Measurements from ENCODE around the gene GALNT9. TPM values are rescaled to one million over a fixed set of nuclear protein-coding genes. Genes with fewer than 3 reads are reported as not detected.
A peak's percentile ranks its signal among the peaks of the same experiment; 100 is the strongest.

Gene GALNT9
- total and polyA plus RNA-seq, 7 donors = 0.28 to 5.0 (median 2.8) TPM; not detected in 2

- no peak overlapping the region for H3K27ac ChIP-seq
- H3K36me3 ChIP-seq = no peaks in the 10 kb centered on the region
- intact Hi-C loops (cut with DNase I) = loop anchor here (10.0 kb wide), 3 partner anchors 71 to 121 kb away; no protein-coding TSS in a partner anchor
- peaks cover 0 to 48% (median 41%) of the 10 kb centered on the region in 3 donors for H3K27me3 ChIP-seq
- WGBS, 2 donors = 84 to 85% methylated on average over 20 of the region's 20 CpGs
- H3K9me3 ChIP-seq = no peaks in the 10 kb centered on the region
- no peak overlapping the region for H3K4me3 ChIP-seq
- TF ChIP-seq EP300 (IDR thresholded peaks at IDR 0.05) = no peak
- no peak for TF ChIP-seq POLR2A (IDR thresholded peaks at IDR 0.05)
- TF ChIP-seq CTCF (IDR thresholded peaks at IDR 0.05) = no peak
- TF ChIP-seq POLR2AphosphoS5 (IDR thresholded peaks at IDR 0.05) = no peak
- H3K4me1 ChIP-seq = peaks cover 0 to 40% (median 33%) of the 10 kb centered on the region in 4 donors
- DNase-seq = no peak
Measured at GRCh38 chr12:132276066-132276826, 53.1 kb downstream of the GALNT9 start.

- peaks cover 0 to 40% (median 33%) of the 10 kb centered on the region in 4 donors for H3K4me1 ChIP-seq
- WGBS, 2 donors = 93% methylated on average over 18 of the region's 18 CpGs
- H3K27me3 ChIP-seq = peaks cover 0 to 41% (median 36%) of the 10 kb centered on the region in 3 donors
- DNase-seq = no peak
- H3K9me3 ChIP-seq = no peaks in the 10 kb centered on the region
- intact Hi-C loops (cut with DNase I) = loop anchor here (10.0 kb wide), 3 partner anchors 71 to 121 kb away; no protein-coding TSS in a partner anchor
- H3K4me3 ChIP-seq = no peak overlapping the region
- TF ChIP-seq POLR2A (IDR thresholded peaks at IDR 0.05) (no peak), CTCF (IDR thresholded peaks at IDR 0.05) (no peak), EP300 (IDR thresholded peaks at IDR 0.05) (no peak), POLR2AphosphoS5 (IDR thresholded peaks at IDR 0.05) (no peak)
- H3K27ac ChIP-seq = no peak overlapping the region
- no peaks in the 10 kb centered on the region for H3K36me3 ChIP-seq
Measured at GRCh38 chr12:132275631-132276030, 53.8 kb downstream of the GALNT9 start.

GRCh38 chr12:132275110-132275531 is 54.3 kb downstream of the GALNT9 start:
- WGBS, 2 donors = 38 to 51% methylated on average over 13 of the region's 13 CpGs
- peaks cover 0 to 40% (median 33%) of the 10 kb centered on the region in 4 donors for H3K4me1 ChIP-seq
- peaks cover 0 to 36% (median 31%) of the 10 kb centered on the region in 3 donors for H3K27me3 ChIP-seq
- H3K9me3 ChIP-seq = no peaks in the 10 kb centered on the region
- intact Hi-C loops (cut with DNase I) = loop anchor here (10.0 kb wide), 3 partner anchors 70 to 120 kb away; no protein-coding TSS in a partner anchor
- DNase-seq = no peak
- H3K36me3 ChIP-seq = no peaks in the 10 kb centered on the region
- TF ChIP-seq EP300 (IDR thresholded peaks at IDR 0.05) (no peak), POLR2AphosphoS5 (IDR thresholded peaks at IDR 0.05) (no peak), POLR2A (IDR thresholded peaks at IDR 0.05) (no peak), CTCF (IDR thresholded peaks at IDR 0.05) (no peak)
- H3K4me3 ChIP-seq = no peak overlapping the region
- no peak overlapping the region for H3K27ac ChIP-seq

- Histone ChIP-seq H3K27ac (peak overlapping the region in 3 of 4 donors; percentile 46 to 57 (median 48)), H3K27me3 (peaks cover 0 to 30% (median 20%) of the 10 kb centered on the region in 3 donors), H3K4me3 (no peak overlapping the region), H3K9me3 (no peaks in the 10 kb centered on the region), H3K36me3 (no peaks in the 10 kb centered on the region), H3K4me1 (peaks cover 0 to 40% (median 33%) of the 10 kb centered on the region in 4 donors)
- DNase-seq = no peak
- WGBS, 2 donors = 81 to 85% methylated on average over 11 of the region's 11 CpGs
- TF ChIP-seq POLR2A (IDR thresholded peaks at IDR 0.05) = no peak
- no peak for TF ChIP-seq CTCF (IDR thresholded peaks at IDR 0.05)
- TF ChIP-seq EP300 (IDR thresholded peaks at IDR 0.05) = no peak
- TF ChIP-seq POLR2AphosphoS5 (IDR thresholded peaks at IDR 0.05) = no peak
- intact Hi-C loops (cut with DNase I) = loop anchor here (10.0 kb wide), 3 partner anchors 69 to 119 kb away; no protein-coding TSS in a partner anchor
Measured at GRCh38 chr12:132273992-132274334, 55.4 kb downstream of the GALNT9 start.

All from sigmoid colon (tissue), 7 donors.